NCI-H1048 (cell line): ENCODE data around the gene SNTN.
"Not testable (repeated sequence)": the region's sequence is repeated elsewhere in the genome, so short reads cannot be mapped to it uniquely, and the experiment has no call there.

Experiments used
- DNase-seq: peaks from one replicate; lab custom pipeline; 2025; lab: John Stamatoyannopoulos, UW

Gene SNTN

DNA sequence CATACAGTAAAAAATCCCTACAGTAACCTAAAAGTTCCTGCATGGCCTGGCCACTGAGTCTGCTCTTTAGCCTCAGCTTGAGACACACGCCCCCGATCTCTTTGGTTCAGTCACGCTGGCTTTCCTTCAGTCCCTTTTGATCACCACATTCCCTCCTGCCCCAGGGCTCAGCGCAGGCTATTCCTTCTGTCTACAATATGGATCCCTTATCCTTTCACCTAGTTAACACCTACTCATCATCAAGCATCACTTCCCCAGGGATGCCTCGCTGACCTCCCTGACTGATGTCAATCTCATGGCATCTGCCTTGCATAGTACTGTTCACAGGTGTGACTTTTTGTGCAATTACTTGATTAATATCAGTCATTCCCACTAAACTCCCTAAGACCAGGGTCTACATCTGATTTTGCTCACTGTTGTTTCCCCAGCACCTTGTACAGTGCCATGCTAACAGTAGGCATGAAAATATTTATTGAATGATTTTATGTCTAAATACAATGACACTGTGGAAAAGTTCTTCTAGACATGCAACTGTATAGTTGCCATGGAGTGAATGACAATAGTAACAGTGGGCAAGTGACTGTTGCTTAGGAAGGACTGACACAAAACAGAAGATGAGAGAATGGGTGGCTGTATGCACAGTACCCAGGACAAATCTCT, at the start of gene SNTN:
SNTN (plus strand) TSS at position 610 of the 660 bp plus-strand sequence; CDS start at position 623, 13 bp downstream.
- DNase-seq: no peak

GRCh38 chr3:63607716-63608115, 44.8 kb upstream of the SNTN start:
- DNase-seq: no peak

DNA sequence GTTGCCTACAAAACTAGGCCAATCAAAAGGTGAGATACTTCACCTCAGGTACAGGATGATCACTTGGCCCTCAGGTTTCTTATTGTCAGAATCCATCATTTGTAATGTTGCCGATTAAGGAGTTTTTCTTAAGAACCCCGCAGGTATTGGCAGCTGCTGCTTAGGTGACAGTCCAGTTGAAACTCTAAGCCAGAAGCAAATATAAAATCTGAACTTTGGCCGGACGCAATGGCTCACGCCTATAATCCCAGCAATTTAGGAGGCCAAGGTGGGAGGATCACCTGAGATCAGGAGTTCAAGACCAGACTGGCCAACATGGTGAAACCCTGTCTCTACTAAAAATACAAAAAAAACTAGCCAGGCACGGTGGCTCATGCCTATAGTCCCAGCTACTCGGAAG, 43.1 kb upstream of the SNTN start:
- DNase-seq: no peak

DNA sequence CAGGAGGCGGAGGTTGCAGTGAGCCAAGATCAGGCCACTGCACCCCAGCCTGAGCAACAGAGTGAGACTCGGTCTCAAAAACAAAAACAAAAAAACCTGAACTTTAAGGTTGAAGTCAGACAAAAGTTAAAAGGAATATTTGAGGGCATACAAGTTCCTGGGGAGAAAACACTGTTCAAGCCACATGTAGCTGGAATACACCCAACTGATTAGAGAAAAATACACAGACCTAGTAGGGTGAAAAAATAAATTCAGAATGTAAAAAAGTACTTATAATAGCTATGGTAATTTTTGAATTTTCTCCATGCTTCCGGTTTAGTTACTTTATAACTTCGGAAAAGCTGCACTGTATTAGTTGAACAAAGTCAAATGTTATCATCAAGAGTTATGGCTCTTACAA, 42.6 kb upstream of the SNTN start:
- no peak for DNase-seq

DNA sequence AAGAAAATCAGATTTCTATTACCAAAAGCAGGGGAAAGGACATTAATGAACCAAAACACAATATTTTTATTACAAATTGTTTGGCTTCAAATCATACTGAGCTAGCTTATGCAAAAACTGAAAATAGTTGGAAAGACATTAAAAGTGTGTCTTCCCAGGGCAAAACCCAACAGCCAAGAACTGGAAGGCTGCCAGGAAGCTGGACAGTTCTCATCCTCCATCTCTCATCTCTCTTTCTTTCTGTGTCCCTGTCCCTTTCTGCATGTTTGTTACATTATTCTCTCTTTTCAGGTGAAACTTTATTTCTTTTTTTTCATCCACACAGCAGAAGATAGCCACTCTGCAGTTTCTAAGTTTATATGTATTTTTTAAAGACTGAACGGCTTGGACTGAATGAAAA, 41.1 kb upstream of the SNTN start:
- no peak for DNase-seq

- no peak for DNase-seq
Observed at GRCh38 chr3:63613561-63613960, 38.9 kb upstream of the SNTN start.

- DNase-seq: no peak
Observed at GRCh38 chr3:63617391-63617790, 35.1 kb upstream of the SNTN start.

DNA sequence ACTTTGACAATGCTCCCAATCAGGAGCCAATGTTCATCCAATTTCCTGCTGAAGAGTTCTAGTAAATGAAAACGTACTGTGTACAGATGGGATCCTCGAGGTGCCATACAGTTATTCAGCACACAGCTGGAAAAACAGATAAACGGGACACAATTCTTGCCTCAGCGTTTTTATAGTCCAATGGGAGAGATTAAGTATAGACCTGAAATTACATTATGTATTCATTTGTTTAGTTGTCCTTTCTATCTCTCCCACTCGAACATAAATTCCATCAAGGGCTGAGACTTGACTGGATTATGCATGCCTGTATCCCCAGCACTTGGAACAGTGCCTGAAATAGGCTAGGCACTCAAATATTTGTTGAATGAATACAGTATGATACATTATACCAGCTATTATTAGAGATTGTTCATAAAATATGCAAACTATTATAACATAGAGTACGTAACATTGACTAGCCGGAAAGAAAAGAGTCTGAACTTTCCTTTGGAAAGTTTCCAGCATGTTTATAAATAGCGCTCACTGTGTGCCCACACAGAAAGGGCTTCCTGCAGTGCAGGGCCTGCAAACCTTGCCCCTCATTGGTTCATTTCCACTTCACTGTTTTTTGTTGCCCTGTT, 27.4 kb upstream of the SNTN start:
- peak; percentile 86 for DNase-seq

DNA sequence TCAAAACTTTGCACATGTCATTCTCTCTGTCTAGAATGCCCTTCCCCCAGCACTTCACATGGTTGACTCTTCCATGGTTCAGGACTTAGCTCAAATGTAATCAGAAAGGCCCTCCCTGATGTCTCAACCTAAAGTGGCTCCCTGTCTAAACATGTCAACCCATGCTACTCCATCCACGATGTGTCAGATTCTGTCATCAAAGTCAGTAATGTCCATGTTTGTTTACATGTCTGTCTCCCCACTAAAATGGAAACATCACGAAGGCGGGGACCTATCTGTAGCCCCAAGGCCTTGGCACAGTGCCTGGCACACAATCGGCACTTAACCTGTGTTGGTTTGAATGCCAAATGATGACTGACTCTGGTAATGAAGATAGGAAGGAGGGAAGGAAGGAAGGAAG, 20.8 kb upstream of the SNTN start:
- no peak for DNase-seq

GRCh38 chr3:63635186-63635585, 17.3 kb upstream of the SNTN start:
- no peak for DNase-seq

GRCh38 chr3:63639806-63640205, 12.7 kb upstream of the SNTN start:
- no peak for DNase-seq

DNA sequence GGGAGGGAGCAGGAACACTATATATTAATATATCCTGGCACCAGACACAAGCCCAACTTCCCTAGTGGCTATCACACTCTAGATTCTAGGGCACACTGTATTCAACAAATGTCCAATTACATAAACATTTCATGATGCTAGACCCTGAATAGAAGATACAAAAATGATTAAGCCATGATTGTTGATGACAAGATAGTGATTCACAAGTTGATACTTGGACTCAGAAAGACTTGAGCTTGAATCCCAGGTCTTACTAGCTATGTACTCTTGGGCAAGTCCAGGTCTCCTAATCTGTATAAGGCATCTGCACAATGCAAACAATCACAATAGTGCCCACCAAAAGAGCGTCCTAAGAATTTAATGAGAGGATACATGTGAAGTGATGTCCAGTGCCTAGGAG, 10.0 kb upstream of the SNTN start:
- DNase-seq: no peak

DNA sequence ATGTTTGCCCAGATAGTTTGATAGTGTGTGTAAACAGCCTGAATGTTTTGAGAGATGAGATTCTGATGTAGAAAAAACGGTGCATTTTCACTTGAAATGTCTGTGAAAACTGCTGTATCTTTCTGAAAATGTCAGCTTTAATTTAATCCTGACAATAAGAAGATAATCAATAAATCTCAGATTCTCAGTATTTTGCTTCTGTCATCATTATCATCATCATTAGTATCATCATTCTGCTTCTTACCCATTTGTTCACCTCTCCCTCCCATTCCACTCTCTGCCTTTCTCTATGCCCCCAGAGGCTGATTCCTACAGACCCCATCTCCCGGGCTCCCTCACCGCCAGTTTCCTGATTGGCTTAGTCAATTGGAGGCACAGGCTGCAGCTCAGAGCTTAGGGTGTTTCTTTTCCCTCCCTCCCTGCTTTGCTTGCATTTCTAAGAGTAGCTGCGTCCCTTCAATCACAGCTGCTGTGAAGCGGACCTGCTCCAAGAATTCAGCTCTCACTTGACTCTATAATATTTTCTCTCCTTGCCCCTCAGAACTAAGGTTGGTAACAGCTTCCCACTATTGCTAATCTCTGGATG, 8.2 kb upstream of the SNTN start:
- no peak for DNase-seq

GRCh38 chr3:63644928-63645781, 7.3 kb upstream of the SNTN start:
- DNase-seq: not testable (repeated sequence)

GRCh38 chr3:63654211-63654610, 1.7 kb downstream of the SNTN start:
- no peak for DNase-seq

DNA sequence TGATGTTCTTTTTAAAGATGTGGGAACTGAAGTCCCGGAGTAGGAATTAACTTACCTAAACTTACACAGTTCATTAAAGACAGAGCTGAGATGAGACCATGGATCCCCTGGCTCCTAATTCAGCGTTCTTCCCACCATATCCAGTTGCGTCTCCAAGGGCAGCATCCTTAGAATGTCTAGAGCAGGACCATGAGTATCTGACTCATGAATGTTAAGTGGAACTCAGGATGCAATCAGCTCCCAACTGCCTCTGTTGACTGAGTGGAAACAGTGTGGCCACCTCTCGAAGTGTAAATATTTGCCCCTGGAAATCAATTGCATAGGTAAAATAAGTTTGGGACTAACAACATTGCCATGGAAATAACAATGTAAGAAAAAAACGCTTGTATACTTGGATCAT, 2.5 kb downstream of the SNTN start:
- no peak for DNase-seq

- DNase-seq: no peak
Observed at GRCh38 chr3:63655519-63655918, 3.0 kb downstream of the SNTN start.

- no peak for DNase-seq
Observed at GRCh38 chr3:63656786-63657185, 4.3 kb downstream of the SNTN start.

GRCh38 chr3:63661242-63661641, 8.8 kb downstream of the SNTN start:
- DNase-seq: no peak

DNA sequence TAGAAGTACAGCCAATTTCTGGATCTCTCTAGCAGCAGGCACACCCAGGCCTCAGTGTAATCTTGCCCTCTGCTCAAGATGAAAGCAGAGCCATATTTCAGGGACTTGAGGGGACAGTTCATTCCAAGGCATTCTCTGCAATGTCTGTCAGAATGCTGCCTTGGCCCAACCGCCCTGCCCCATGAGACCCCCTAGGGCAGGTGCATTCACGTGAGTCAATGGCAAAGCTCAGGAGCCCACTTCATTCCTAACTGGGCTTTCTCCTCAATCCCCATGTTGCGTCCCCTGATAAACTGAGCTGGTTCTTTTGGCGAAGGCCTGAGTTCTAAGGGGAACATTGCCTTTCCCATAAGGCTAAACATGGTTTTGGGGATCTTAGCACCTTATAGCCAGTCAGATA, 9.5 kb downstream of the SNTN start:
- DNase-seq: no peak

- DNase-seq: no peak
Observed at GRCh38 chr3:63662500-63662899, 10.0 kb downstream of the SNTN start.

DNA sequence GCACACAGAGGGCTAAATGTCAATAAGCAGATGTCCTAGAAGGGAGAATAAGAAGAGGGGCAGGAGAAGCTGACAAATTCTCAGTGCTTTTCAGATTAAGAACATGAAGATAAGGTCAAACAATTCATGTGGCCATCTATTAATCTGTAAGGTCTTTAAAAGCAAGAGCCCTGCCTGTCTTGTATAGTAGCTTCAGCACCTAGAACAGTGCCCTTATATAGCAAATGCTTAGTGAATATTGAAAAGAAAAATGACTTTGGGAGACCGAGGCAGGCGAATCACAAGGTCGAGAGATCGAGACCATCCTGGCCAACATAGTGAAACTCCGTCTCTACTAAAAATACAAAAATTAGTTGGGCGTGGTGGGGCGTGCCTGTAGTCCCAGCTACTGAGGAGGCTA, 18.1 kb downstream of the SNTN start:
- no peak for DNase-seq

DNA sequence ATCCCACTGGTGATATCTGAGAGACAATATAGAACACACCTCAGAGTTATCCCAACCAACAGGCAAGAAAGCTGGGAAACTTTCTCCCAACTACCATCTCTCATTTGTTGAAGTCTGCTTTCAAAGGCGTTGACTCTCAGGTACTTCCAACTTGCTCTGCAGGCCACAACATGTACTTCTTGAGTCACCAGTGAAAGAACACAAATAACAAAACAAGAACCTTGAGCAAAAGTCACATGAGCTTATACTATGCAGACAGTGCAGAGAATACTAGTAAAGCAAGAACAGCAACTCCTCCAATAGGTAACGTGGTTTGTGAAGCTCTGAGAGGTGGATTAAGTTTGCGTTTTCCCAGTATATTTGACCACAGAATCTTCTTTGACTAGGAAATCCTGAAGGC, 20.6 kb downstream of the SNTN start:
- no peak for DNase-seq
